Measurements from ENCODE around the gene PLCZ1.
"Not testable (repeated sequence)": the region's sequence is repeated elsewhere in the genome, so short reads cannot be mapped to it uniquely, and the experiment has no call there.

PLCZ1 gene

GRCh38 chr12:18706798-18707197 lies 31.0 kb downstream of the PLCZ1 start:
- TF ChIP-seq, protein P1, sequence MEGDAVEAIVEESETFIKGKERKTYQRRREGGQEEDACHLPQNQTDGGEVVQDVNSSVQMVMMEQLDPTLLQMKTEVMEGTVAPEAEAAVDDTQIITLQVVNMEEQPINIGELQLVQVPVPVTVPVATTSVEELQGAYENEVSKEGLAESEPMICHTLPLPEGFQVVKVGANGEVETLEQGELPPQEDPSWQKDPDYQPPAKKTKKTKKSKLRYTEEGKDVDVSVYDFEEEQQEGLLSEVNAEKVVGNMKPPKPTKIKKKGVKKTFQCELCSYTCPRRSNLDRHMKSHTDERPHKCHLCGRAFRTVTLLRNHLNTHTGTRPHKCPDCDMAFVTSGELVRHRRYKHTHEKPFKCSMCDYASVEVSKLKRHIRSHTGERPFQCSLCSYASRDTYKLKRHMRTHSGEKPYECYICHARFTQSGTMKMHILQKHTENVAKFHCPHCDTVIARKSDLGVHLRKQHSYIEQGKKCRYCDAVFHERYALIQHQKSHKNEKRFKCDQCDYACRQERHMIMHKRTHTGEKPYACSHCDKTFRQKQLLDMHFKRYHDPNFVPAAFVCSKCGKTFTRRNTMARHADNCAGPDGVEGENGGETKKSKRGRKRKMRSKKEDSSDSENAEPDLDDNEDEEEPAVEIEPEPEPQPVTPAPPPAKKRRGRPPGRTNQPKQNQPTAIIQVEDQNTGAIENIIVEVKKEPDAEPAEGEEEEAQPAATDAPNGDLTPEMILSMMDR (IDR thresholded peaks at IDR 0.05; ENCODE audit: extremely low read depth, insufficient read depth, missing control alignments), result no peak
- no peak for DNase-seq (ENCODE audit: low spot score)
- in situ Hi-C loops (cut with MboI; ENCODE audit: low pct_unique_long_range_greater_than_20kb, low sequenced_read_pairs, unreplicated experiment), result no loop called here

- no peak for DNase-seq (ENCODE audit: low spot score)
- in situ Hi-C loops (cut with MboI; ENCODE audit: low pct_unique_long_range_greater_than_20kb, low sequenced_read_pairs, unreplicated experiment), result no loop called here
Observed at GRCh38 chr12:18703911-18704310, 33.9 kb downstream of the PLCZ1 start.

GRCh38 chr12:18703321-18703720 lies 34.5 kb downstream of the PLCZ1 start:
- in situ Hi-C loops (cut with MboI; ENCODE audit: low pct_unique_long_range_greater_than_20kb, low sequenced_read_pairs, unreplicated experiment), result no loop called here
- TF ChIP-seq, protein P1 (IDR thresholded peaks at IDR 0.05; ENCODE audit: extremely low read depth, insufficient read depth, missing control alignments), result no peak
- DNase-seq (ENCODE audit: low spot score), result no peak

More at GRCh38 chr12:18703911-18704310, 33.9 kb downstream of the PLCZ1 start:
- TF ChIP-seq, protein P1 (IDR thresholded peaks at IDR 0.05; ENCODE audit: extremely low read depth, insufficient read depth, missing control alignments), result no peak

- TF ChIP-seq, protein P1 (IDR thresholded peaks at IDR 0.05; ENCODE audit: extremely low read depth, insufficient read depth, missing control alignments), result no peak
- in situ Hi-C loops (cut with MboI; ENCODE audit: low pct_unique_long_range_greater_than_20kb, low sequenced_read_pairs, unreplicated experiment), result no loop called here
Observed at GRCh38 chr12:18700271-18700670, 37.5 kb downstream of the PLCZ1 start.

DNA sequence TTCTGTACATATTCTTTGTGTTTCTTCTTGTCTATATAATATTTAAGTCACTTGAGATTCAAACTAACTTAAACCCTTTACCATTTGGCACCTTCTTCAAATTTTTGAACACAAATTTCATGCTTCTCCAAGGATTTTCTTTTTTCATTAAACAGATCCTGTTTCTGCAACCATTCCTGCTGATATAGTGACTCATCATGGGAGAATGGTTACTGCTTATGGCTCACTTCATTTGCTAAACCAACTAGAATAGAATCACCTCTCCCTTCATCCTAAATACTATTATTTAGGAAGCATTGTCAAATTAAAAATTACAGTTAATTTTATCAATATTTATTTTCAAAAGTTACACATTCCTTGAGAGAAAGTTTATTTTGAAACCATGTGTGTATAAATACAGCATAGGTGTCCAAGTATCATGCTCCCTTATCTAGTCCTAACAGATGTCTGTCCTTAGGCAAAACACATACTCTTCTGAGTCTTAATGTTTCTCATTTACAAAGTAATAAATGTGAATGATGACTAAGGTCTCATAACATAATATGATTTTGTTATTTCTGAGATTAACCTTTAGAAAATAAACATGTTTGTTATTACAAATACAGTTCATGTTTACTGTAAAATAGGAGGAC lies 40.7 kb downstream of the PLCZ1 start:
- DNase-seq (ENCODE audit: low spot score), result no peak
- TF ChIP-seq, protein P1 (IDR thresholded peaks at IDR 0.05; ENCODE audit: extremely low read depth, insufficient read depth, missing control alignments), result no peak
- in situ Hi-C loops (cut with MboI; ENCODE audit: low pct_unique_long_range_greater_than_20kb, low sequenced_read_pairs, unreplicated experiment), result no loop called here

More at GRCh38 chr12:18700271-18700670, 37.5 kb downstream of the PLCZ1 start:
- no peak for DNase-seq (ENCODE audit: low spot score)

GRCh38 chr12:18693986-18694385 lies 43.8 kb downstream of the PLCZ1 start:
- in situ Hi-C loops (cut with MboI; ENCODE audit: low pct_unique_long_range_greater_than_20kb, low sequenced_read_pairs, unreplicated experiment); DNase-seq (ENCODE audit: low spot score): not testable (repeated sequence)

DNA sequence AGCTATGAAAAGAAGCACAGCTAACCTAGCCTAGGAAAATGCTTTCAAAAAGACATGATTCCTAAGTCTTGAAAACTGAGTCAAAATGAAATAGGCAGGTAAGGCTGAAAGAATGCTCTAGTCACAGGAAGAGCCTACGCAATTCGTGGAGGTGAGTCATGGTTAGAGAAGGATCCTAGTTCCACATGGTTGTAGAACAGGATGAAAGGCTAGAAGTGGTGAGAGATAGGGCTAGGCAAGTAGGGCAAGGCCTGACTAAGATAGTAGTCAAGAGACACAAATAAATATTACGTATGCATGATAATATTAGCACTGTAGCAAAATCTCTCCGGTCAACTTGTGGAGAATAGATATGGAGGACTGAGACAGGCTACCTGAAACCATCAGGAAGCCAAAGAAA lies 47.2 kb downstream of the PLCZ1 start:
- in situ Hi-C loops (cut with MboI; ENCODE audit: low pct_unique_long_range_greater_than_20kb, low sequenced_read_pairs, unreplicated experiment), result no loop called here
- TF ChIP-seq, protein P1 (IDR thresholded peaks at IDR 0.05; ENCODE audit: extremely low read depth, insufficient read depth, missing control alignments), result no peak
- no peak for DNase-seq (ENCODE audit: low spot score)
